Measurements from ENCODE around the gene ZNF460.
A peak's percentile ranks its signal among the peaks of the same experiment; 100 is the strongest.

ZNF460 gene

GRCh38 chr19:57279418-57280164 is 694 bp upstream of the ZNF460 start:
- peaks cover 40% of the 10 kb centered on the region for H3K79me2 ChIP-seq (ENCODE audit: low read length)
- peaks cover 39% of the 10 kb centered on the region for H3F3A ChIP-seq (ENCODE audit: insufficient read depth, low read length)

DNA sequence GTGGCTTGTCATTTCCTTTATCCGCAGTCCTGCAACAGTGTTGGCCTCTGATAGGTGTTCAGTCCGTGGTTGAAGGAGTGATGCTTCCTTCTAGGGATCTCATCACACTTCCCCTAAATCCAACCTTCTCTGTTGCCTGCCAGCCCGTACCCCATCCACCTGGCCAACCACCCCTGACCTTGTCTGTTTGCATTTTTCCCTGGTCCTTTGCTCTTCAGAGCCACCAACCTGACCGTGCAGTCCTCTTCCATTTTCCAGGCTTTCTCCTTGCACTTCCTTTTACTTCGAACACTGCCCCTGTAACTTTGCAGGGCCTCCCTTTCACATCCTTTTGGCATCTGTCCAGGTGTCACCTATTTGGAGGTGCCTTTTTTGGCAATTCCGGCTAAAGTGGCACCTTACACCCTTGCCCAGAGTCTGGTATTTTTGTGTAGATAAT is 696 bp downstream of the ZNF460 start:
- H3K4me1 ChIP-seq (ENCODE audit: low read length): peaks cover 27% of the 10 kb centered on the region
- TF ChIP-seq EZH2 (optimal IDR thresholded peaks at IDR 0.05; ENCODE audit: low read depth, low read length) (no peak), EZH2phosphoT487 (IDR thresholded peaks at IDR 0.05; ENCODE audit: low read length) (no peak)
- TF ChIP-seq, protein P1, sequence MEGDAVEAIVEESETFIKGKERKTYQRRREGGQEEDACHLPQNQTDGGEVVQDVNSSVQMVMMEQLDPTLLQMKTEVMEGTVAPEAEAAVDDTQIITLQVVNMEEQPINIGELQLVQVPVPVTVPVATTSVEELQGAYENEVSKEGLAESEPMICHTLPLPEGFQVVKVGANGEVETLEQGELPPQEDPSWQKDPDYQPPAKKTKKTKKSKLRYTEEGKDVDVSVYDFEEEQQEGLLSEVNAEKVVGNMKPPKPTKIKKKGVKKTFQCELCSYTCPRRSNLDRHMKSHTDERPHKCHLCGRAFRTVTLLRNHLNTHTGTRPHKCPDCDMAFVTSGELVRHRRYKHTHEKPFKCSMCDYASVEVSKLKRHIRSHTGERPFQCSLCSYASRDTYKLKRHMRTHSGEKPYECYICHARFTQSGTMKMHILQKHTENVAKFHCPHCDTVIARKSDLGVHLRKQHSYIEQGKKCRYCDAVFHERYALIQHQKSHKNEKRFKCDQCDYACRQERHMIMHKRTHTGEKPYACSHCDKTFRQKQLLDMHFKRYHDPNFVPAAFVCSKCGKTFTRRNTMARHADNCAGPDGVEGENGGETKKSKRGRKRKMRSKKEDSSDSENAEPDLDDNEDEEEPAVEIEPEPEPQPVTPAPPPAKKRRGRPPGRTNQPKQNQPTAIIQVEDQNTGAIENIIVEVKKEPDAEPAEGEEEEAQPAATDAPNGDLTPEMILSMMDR (IDR thresholded peaks at IDR 0.05; ENCODE audit: low read length): no peak
- DNase-seq: peak; percentile 54

More at GRCh38 chr19:57279418-57280164, 694 bp upstream of the ZNF460 start:
- peak overlapping the region; percentile 96 for H3K9ac ChIP-seq (ENCODE audit: low read length)
- H3K27ac ChIP-seq (ENCODE audit: low read length): peak overlapping the region; percentile 91
- peak overlapping the region; percentile 47 for H2AFZ ChIP-seq (ENCODE audit: low read length)
- H3K27me3 ChIP-seq (replicated peaks; ENCODE audit: insufficient read depth, low read length): no peaks in the 10 kb centered on the region
- TF ChIP-seq, protein P1 (IDR thresholded peaks at IDR 0.05; ENCODE audit: low read length): peak; percentile 50
- TF ChIP-seq EZH2phosphoT487 (IDR thresholded peaks at IDR 0.05; ENCODE audit: low read length): no peak
- no peak for TF ChIP-seq EZH2 (optimal IDR thresholded peaks at IDR 0.05; ENCODE audit: low read depth, low read length)
- peaks cover 27% of the 10 kb centered on the region for H3K4me1 ChIP-seq (ENCODE audit: low read length)
- DNase-seq: peak; percentile 89
- H3K4me3 ChIP-seq (ENCODE audit: low read length): peak overlapping the region; percentile 88
- H4K20me1 ChIP-seq (ENCODE audit: insufficient read depth, low read length): no peaks in the 10 kb centered on the region
- peaks cover 4% of the 10 kb centered on the region; the same call in 1 of the 2 replicates for H3K36me3 ChIP-seq (replicated peaks; ENCODE audit: insufficient read depth, low read length)
- H3K4me2 ChIP-seq (ENCODE audit: low read depth, low read length): peak overlapping the region; percentile 73
- no peaks in the 10 kb centered on the region for H3K9me2 ChIP-seq (replicated peaks; ENCODE audit: insufficient read depth, low read length)
- no peaks in the 10 kb centered on the region for H3K9me3 ChIP-seq (replicated peaks; ENCODE audit: insufficient read depth, low read length)

GRCh38 chr19:57282011-57282643 is 1.8 kb downstream of the ZNF460 start:
- Histone ChIP-seq H3K36me3 (replicated peaks; ENCODE audit: insufficient read depth, low read length) (peaks cover 28% of the 10 kb centered on the region), H3K9me3 (replicated peaks; ENCODE audit: insufficient read depth, low read length) (no peaks in the 10 kb centered on the region), H3K9ac (ENCODE audit: low read length) (peak overlapping the region; percentile 96), H3K4me1 (ENCODE audit: low read length) (peaks cover 27% of the 10 kb centered on the region), H3K79me2 (ENCODE audit: low read length) (peaks cover 65% of the 10 kb centered on the region), H3F3A (ENCODE audit: insufficient read depth, low read length) (peaks cover 39% of the 10 kb centered on the region), H4K20me1 (ENCODE audit: insufficient read depth, low read length) (no peaks in the 10 kb centered on the region; the same call in 1 of the 2 replicates), H3K27me3 (replicated peaks; ENCODE audit: insufficient read depth, low read length) (no peaks in the 10 kb centered on the region), H3K27ac (ENCODE audit: low read length) (peak overlapping the region; percentile 91), H2AFZ (ENCODE audit: low read length) (no peak overlapping the region), H3K9me2 (replicated peaks; ENCODE audit: insufficient read depth, low read length) (no peaks in the 10 kb centered on the region), H3K4me2 (ENCODE audit: low read depth, low read length) (peak overlapping the region; percentile 97), H3K4me3 (ENCODE audit: low read length) (peak overlapping the region; percentile 88)
- TF ChIP-seq, protein P1 (IDR thresholded peaks at IDR 0.05; ENCODE audit: low read length): no peak
- TF ChIP-seq EZH2 (optimal IDR thresholded peaks at IDR 0.05; ENCODE audit: low read depth, low read length) (no peak), EZH2phosphoT487 (IDR thresholded peaks at IDR 0.05; ENCODE audit: low read length) (no peak)
- DNase-seq: peak; percentile 10

More for the DNA sequence above, 696 bp downstream of the ZNF460 start:
- peak overlapping the region; percentile 96 for H3K9ac ChIP-seq (ENCODE audit: low read length)
- H3F3A ChIP-seq (ENCODE audit: insufficient read depth, low read length): peaks cover 39% of the 10 kb centered on the region
- peak overlapping the region; percentile 91 for H3K27ac ChIP-seq (ENCODE audit: low read length)
- H3K9me2 ChIP-seq (replicated peaks; ENCODE audit: insufficient read depth, low read length): no peaks in the 10 kb centered on the region
- H2AFZ ChIP-seq (ENCODE audit: low read length): no peak overlapping the region
- no peaks in the 10 kb centered on the region; the same call in 1 of the 2 replicates for H4K20me1 ChIP-seq (ENCODE audit: insufficient read depth, low read length)
- H3K79me2 ChIP-seq (ENCODE audit: low read length): peaks cover 54% of the 10 kb centered on the region
- H3K36me3 ChIP-seq (replicated peaks; ENCODE audit: insufficient read depth, low read length): peaks cover 18% of the 10 kb centered on the region
- H3K27me3 ChIP-seq (replicated peaks; ENCODE audit: insufficient read depth, low read length): no peaks in the 10 kb centered on the region
- no peaks in the 10 kb centered on the region for H3K9me3 ChIP-seq (replicated peaks; ENCODE audit: insufficient read depth, low read length)
- peak overlapping the region; percentile 68 for H3K4me2 ChIP-seq (ENCODE audit: low read depth, low read length)
- peak overlapping the region; percentile 88 for H3K4me3 ChIP-seq (ENCODE audit: low read length)
